ENCODE measurements around the gene INSR. TPM values are rescaled to one million over a fixed set of nuclear protein-coding genes. Genes with fewer than 3 reads are reported as not detected.
"Not testable (repeated sequence)": the region's sequence is repeated elsewhere in the genome, so short reads cannot be mapped to it uniquely, and the experiment has no call there.

Gene INSR
- total RNA-seq, 1 donor from 2014 or later = 15.4 TPM

DNA sequence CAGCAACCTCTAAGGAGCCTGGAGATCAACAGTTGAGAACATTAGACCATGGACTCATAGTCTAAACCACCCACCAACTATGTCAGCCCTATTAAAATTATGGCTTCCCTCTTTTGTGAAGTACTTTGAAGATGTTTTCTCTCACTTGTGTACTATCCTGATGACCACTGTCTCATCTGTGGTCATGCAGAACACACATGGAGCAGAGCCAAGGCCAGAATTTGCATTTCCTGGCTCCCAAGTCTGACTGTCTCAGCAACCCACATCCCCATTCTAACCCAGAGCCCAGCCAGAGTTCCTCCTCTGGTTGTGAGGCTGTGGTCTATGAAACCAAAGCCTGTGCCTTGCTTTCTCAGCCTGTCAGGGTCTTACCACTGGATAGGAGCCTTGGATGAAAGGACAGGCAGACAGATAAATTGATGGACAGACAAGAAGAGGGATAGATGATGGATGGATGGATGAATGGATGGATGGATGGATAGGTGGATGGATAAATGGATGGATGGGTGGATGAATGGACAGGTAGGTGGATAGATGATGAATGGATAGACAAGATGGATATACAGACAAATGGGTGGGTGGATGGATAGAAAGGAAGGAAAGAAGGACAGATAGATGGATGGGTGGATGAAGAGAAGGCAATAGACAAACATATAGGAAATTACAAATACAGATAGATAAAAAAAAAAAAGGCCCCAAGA, 189.3 kb downstream of the INSR start:
- DNase-seq (ENCODE audit: low read depth) = no peak

DNA sequence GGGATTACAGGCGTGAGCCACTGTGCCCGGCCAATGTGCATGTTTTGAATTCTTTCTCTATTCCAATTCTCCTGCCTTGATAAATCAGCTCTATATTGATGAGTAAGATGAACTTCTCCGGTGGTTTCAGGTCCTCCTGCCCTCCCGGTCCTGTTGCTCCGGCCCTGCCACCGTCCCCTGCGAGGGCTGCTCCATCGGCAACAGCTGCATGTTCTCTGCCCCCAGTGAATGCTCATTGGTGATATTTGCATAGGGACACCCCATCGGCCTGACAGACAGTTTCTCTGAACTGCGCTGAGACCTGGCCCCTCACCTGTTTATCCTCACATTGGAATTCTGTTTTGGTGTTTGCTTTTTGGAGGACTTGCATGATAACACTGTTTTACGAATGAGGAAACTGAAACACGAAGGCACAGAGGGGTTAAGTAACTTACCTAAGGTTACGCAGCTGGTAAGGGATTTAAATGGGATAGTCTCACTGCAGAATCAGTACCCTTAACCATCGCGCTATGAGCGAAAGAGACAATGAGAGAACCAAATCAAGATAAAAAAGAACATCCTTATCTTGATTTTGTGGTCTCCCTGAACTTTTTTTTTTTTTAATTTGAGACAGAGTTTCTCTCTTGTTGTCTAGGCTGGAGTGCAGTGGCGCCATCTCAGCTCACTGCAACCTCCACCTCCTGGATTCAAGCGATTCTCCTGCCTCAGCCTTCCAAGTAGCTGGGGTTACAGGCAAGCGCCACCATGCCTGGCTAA, 192.5 kb downstream of the INSR start:
- DNase-seq (ENCODE audit: low read depth) = no peak

DNA sequence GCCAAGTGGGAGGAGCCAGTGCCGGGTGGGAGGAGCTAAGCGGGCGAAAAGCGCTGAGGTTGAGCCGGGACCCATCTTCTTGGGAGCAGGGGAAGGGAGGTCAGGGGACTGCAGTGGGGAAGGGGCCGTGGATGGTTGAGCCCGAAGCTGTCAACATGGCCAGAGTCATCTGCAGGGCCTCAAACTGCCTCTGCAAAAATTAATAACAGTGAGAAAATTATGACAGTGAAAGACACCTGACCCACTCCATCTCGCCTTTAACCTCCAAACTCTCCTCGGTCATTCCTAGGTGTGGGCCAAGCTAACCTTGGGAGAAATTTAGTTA, 194.7 kb downstream of the INSR start:
- DNase-seq (ENCODE audit: low read depth) = no peak

DNA sequence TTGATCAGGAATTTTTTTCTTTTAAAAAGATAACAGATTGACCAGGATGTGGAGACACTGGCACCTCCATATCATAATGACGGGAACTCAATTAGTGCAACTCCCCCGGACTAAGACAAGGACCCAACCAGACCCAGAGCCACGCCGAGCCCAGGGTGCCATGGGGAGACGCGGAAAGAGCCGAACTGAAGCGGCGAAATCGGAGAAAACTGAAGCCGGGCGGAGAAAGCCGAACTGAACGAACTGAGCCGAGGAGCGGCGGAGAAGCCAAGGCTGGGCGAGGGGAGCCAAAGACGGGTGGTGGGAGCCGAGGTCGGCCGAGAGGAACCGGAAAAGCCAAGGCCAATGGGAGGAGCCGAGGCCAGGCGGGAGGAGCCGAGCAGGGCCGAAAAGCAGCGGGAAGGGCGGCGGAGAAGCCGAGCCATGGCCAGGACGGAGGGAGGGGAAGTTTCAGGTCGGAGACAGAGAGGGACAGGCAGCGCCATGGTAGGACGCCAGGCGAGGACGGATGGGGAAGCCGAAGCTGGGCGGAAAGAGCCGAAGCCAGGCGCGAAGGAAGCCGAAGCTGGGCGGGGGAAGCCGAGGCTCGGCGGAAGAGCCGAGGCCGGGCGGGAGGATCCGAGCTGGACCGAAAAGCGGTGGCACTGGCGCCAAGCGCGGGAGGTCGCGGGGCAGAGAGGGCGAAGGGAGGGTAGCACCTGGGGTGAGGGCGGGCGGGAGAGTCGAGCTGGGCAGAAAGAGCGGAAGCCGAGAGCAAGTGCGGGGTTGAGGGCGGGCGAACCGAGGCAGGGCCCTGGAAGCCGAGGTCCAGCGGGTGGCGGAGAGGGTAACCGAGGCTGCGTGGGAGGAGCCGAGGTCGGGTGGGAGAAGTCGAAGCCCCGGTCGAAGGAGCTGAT, 195.3 kb downstream of the INSR start:
- DNase-seq (ENCODE audit: low read depth) = peak; percentile 94

DNA sequence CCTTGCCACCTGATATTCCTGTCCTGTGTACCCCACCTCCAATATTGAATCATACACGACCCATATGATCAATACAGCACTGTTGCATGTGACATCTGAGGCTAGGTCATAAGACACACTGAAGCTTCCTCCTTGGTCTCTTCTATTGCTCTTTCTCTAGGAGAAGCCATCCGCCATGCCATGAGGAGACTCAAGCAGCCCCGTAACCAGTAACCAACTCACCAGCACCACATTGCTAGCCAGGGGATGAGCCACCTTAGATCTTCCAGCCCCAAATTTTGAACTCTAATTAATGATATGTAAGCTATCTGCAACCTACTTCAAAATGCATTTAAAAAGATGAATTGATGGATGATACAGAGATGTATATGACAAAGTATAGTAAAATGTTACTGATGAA, 196.1 kb downstream of the INSR start:
- DNase-seq (ENCODE audit: low read depth) = no peak

DNA sequence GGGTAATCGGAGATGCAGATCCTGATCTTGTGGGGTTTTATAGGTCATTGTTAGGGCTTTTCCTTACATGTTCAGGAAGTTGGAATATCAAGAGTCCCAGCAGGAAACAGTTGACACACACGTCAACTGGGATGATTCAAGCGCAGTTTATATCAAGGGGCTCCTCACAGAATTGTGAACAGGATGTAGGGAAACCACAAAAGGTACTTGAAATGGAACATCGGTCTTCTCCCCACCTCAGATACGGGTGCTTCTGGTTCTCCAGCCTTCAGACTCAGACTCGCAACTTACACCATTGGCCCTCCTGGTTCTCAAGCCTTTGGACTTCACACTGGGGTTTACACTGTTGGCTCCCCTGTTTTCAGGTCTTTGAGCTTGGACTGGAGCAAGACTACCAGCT, 205.2 kb downstream of the INSR start:
- no peak for DNase-seq (ENCODE audit: low read depth)

DNA sequence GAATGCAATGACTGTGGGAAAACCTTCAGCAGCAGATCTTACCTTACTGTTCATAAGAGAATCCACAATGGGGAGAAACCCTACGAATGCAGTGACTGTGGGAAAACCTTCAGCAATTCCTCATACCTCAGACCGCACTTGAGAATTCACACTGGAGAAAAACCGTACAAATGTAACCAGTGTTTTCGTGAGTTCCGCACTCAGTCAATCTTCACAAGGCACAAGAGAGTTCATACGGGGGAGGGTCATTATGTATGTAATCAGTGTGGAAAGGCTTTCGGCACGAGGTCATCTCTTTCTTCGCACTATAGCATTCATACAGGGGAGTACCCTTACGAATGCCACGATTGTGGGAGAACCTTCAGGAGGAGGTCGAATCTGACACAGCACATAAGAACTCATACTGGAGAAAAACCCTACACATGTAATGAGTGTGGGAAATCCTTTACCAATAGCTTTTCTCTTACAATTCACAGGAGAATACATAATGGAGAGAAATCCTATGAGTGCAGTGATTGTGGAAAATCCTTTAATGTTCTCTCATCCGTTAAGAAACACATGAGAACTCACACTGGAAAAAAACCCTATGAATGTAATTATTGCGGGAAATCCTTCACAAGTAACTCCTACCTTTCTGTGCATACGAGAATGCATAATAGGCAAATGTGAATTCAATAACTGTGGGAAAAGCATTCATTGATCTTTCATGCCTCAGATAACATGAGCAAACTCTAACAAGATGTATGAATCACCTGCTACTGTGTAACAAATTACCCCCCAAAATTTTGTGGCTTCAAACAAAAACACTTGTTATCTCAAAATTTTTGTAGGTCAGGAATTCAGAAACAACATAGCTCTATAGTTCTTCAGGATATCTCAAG, 210.9 kb downstream of the INSR start:
- DNase-seq (ENCODE audit: low read depth) = no peak

DNA sequence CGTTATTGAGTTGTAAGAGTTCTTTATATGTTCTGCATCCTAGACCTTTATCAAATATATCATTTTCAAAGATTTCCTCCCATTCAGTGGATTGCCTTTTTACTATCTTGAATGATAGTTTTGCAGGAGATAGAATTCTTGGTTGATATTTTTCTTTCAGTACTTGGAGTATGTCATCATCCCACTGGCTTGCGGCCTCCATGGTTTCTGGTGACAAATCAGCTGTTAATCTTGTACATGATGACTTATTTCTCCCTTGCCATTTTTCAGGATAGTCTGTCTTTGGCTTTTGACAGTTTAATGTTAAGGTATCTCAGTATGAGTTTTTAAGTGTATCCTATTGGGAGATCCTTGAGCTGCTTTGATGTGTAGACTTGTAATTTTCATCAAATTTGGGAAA, 216.2 kb downstream of the INSR start:
- no peak for DNase-seq (ENCODE audit: low read depth)

DNA sequence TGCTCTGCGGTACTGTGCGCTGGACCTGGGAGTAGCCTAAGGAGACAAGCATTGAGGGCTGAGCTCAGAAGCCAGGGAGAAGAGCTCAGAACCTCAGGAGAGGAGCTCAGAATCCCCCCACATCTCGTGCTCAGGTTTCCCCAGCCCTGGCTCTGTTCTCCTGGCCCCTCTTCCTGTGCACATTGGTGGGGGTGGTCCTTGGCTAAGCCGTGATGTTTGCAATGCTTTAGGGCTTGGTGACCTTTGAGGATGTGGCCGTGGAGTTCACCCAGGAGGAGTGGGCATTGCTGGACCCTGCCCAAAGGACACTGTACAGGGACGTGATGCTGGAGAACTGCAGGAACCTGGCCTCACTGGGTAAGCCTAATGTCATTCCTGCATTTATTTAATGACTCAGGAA, 218.1 kb downstream of the INSR start:
- DNase-seq (ENCODE audit: low read depth) = no peak

DNA sequence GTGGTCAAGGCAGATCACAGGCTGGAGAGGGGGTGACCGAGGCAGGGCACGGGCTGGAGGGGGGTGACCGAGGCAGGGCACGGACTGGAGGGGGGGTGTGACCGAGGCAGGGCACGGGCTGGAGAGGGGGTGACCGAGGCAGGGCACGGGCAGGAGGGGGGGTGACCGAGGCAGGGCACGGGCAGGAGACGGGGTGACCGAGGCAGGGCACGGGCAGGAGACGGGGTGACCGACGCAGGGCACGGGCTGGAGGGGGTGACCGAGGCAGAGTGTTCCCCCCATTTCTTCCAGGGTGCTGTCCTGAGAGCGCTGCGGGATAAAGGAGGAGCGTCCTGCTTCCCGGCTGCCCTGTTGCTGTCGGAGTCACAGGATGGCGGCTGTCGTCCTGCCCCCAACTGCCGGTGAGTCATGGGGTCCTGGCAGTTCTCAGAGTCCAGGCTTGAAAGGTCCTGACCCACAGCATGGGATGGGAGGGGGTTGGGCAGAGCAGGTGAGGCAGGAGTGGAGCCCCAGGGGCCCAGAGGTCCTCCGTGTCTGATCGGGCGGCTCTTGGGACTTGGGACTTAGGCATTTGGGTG, 219.4 kb downstream of the INSR start:
- no peak for DNase-seq (ENCODE audit: low read depth)

DNA sequence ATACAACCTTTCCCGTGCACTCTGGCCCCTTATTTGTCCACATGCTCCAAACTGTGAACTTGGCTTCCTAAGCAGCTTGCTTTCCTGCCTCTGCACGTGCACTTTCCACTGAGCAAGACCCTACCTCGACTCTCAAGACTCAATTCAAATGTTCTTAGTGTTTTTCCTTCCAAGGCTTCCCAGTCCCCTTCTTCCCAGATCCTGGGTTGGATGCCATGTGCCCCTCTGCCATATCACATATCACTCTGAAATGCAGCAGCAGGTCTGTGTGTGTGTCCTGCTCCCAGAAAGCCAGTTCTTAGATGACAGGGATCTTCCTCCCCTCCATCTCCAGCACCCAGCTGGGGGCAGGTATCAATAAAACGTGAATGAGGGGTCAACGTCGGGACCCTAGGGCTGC, 221.7 kb downstream of the INSR start:
- no peak for DNase-seq (ENCODE audit: low read depth)

DNA sequence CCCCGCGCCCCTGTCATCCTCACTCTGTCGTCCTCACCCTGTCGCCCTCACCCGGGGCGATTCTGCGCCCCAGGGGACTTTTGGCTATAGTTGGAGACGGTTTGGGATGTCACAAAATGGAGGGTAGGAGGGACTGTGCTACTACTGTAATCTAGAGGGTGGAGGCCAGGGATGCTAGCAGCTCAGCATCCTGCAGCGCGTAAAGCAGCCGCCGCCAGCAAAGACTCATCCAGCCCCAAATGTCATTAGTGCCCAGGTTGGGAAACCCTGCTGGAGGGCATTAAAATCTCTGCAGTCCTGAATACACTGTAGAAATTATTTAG, 224.3 kb downstream of the INSR start:
- no peak for DNase-seq (ENCODE audit: low read depth)

DNA sequence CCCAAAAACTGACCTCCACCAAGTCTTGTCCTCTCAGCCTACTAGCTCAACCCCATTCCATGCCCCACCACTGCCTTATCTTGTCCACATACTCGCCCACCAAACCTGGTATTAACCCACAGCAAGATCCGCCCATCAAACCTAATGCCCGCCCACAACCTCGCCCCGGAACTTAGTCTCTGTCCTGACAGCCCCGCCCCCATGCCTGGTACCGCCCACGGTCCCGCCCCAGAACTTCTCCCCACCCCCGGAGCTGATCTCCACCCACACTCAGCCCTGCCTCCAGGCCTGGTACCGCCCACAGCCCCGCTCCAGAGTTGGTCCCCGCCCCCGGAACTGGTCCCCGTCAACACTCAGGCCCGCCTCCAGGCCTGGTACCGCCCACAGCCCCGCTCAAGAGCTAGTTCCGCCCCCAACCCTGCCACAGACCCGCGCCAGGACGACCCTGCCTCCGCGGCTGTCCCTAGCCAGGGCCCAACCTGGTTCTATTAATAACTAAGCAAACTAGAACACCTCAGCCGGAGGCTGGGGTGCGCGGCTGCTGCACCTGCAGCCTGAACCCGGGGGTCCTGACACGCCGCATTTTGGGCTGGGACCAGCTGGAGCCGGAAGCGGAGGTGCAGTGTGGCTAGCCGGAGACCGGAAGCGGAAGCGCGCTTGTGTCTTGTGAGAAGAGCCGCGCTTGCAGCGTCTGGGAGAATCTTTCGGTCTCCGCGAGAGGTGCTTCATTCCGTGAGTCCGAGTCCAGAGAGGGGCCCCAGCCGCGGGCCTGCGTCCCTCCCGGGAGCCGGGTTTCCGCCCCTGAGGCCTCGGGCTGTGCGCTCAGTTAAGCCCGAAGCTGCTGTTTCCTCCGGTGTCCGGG, 224.9 kb downstream of the INSR start, which contains the start of gene ZNF557:
ZNF557 (plus strand) TSS at position 662 of the 862 bp plus-strand sequence. CDS start 5,372 bp downstream, outside the sequence.
- DNase-seq (ENCODE audit: low read depth) = peak; percentile 98

DNA sequence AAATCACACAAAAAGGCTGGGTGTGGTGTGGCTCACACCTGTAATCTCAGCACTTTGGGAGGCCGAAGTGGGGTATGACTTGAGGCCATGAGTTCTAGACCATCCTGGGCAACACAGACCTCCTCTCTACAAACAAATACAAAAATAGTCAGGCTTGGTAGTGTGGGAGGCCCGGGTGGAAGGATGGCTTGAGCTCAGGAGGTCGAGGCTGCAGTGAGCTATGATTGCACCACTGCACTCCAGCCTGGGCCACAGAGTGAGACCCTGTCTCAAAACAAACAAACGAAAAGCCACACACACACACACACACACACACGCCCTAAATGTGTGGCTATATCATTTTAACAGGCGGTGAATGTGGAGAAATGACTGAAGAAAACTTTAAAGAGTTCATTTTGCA, 225.6 kb downstream of the INSR start:
- no peak for DNase-seq (ENCODE audit: low read depth)

DNA sequence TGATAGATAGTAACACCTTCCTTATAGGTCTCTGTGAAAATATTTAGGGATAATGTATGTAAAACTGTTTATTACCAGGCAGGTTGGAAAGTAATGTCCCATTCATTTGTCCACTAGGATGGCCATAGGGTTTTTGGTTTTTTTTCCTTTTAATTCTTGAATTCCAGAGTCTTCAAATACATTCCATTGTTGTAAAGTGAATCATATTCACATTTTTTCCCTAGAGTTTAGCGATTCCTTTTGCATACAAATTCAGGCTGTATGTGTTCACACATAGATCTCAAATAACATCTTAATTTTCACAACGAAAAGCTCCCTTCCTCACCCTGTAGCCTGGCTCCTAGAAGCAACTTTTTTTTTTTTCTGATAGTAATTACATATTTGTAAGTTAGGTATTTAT, 226.5 kb downstream of the INSR start:
- peak; percentile 5 for DNase-seq (ENCODE audit: low read depth)

DNA sequence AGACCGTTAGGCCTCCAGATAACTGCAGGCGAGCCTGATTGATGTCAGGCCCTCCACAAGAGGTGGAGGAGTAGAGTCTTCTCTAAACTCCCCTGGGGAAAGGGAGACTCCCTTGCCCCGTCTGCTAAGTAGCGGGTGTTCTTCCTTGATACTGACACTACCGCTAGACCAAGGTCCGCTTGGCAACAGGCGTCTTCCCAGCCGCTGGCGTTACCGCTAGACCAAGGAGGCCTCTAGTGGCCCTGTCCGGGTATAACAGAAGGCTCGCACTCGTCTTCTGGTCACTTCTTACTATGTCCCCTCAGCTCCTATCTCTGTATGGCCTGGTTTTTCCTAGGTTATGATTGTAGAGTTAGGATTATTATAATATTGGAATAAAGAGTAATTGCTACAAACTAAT, 227.1 kb downstream of the INSR start:
- not testable (repeated sequence) for DNase-seq (ENCODE audit: low read depth)

DNA sequence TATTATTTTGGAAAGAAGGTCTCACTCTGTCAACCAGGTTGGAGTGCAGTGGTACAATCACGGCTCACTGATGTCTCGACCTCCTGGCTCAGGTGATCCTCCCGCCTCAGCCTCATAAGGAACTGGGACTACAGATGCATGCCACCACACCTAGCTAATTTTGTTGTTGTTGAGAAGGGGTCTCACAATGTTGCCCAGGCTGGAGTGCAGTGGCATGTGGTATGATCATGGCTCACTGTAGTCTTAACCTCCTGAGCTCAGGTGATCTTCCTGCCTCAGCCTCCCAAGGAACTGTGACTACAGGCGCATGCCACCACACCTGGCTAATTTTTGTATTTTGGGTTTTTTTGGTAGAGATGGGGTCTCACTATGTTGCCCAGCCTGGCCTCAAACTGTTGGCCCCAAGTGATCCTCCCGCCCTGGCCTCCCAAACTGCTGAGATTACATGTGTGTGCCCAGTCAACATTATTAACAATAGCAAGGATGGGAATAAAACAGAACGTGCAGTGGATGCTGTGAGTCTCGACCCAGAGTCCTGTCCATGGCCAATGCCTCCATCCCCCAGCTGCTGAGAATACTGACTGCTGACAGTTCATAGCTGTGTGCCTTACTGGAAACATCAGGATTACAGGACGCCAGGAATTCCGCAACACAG, 230.3 kb downstream of the INSR start:
- DNase-seq (ENCODE audit: low read depth) = no peak

DNA sequence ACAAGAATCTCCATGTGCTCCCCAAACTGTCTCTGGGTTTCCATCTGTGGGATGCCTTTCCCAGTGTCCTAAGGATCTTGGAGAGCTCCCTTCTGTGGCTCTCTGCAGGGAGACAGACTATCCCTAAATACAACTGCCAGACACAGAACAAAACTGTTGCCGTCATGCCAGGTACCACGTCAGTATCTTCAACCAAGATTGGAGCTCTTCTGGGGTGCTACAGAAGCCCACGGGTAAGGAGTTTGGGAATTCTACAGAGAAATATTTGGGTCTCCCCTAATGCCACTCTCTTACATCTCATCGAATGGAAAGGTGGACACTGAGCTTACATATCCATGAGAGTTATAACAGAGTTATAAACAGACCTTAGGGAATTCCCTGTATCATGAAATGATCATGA, 230.9 kb downstream of the INSR start:
- DNase-seq (ENCODE audit: low read depth) = peak; percentile 13
